Measurements from ENCODE around the gene GOLT1A.

- no peak for TF ChIP-seq CTCF (IDR thresholded peaks at IDR 0.05)
- no peak for TF ChIP-seq POLR2A (IDR thresholded peaks at IDR 0.05)
These were observed 43.9 kb downstream of the GOLT1A start for GRCh38 chr1:204169858-204170257.

Data from lower leg skin (tissue), 3 donors.